Body of pancreas (tissue), 4 donors: ENCODE measurements around the gene ATXN7. TPM values are rescaled to one million over a fixed set of nuclear protein-coding genes. Genes with fewer than 3 reads are reported as not detected.

ENCODE experiments used
- ATAC-seq: fragments of 150-250 bp; one replicate; pipeline ENCODE4 v1.9.1; 2016
- DNase-seq, 4 donors: peaks; one replicate each; pipeline ENCODE4 v3.0.0-alpha.2; 2019
- H3K27ac ChIP-seq, 4 donors: fragments of 200-600 bp; sonication (generic); 1 replicate in 3 of 4; 2 replicates in 1 of 4; pipeline versions ENCODE4 v1.5.1 to v1.6.1; 2016 to 2019; ENCODE audit warnings: mild to moderate bottlenecking in 1 of 4, mixed read lengths in 1 of 4, moderate library complexity in 1 of 4
- H3K27me3 ChIP-seq, 2 donors: fragments of 200-600 bp; sonication (generic); one replicate each; pipeline ENCODE4 v1.6.0; 2016; ENCODE audit warnings: mild to moderate bottlenecking in 1 of 2
- H3K36me3 ChIP-seq, 2 donors: fragments of 200-600 bp; sonication (generic); replicated peaks in 1 of 2; 2 replicates each; pipeline ENCODE4 v1.5.1; 2016; ENCODE audit warnings: low read depth in 2 of 2; ENCODE audit not compliant: insufficient read depth in 1 of 2
- H3K4me1 ChIP-seq: fragments of 200-600 bp; sonication (generic); one replicate; pipeline ENCODE4 v1.6.0; 2016
- H3K4me3 ChIP-seq, 2 donors: fragments of 200-600 bp; sonication (generic); 1 replicate in 1 of 2; 2 replicates in 1 of 2; pipeline ENCODE4 v1.5.1; 2016 to 2019
- H3K9me3 ChIP-seq, 3 donors: fragments of 200-600 bp; sonication (generic); 1 replicate in 2 of 3; 2 replicates in 1 of 3; pipeline ENCODE4 v1.5.1; 2016
- POLR2A ChIP-seq, 3 donors: fragments of 450-650 bp; IDR thresholded peaks; one replicate each; pipeline ENCODE4 v1.6.1; 2016; ENCODE audit warnings: antibody characterized with exemption in 3 of 3, mild to moderate bottlenecking in 2 of 3
- WGBS, 2 donors: methylation state at CpG; one replicate each; pipeline ENCODE4 v1.1.5; 2017; 5-methylcytosine and 5-hydroxymethylcytosine counted together
- intact Hi-C: fragments of 100-400 bp; cut with DNase I; formaldehyde crosslinking; loops from one replicate; pipeline ENCODE4 v1.15.1; 2023
- total RNA-seq, 2 donors: library from RNA; depleted of rRNA; stranded (reverse); fragments of >200 nt; gene quantifications; one replicate each; pipeline ENCODE4 v1.1.0, GENCODE V29; 2016
- TF ChIP-seq, protein P1 (sequence below), 7 experiments: fragments of 450-650 bp in 4 of 7; fragments of 200-600 bp in 3 of 7; sonication (generic) in 3 of 7; IDR thresholded peaks; one replicate each; pipeline ENCODE4 v1.5.1; 2016 to 2019; ENCODE audit warnings: antibody characterized with exemption in 7 of 7

The ATXN7 gene
- total RNA-seq, 2 donors from 2014 or later, result 36.3 to 43.8 TPM

DNA sequence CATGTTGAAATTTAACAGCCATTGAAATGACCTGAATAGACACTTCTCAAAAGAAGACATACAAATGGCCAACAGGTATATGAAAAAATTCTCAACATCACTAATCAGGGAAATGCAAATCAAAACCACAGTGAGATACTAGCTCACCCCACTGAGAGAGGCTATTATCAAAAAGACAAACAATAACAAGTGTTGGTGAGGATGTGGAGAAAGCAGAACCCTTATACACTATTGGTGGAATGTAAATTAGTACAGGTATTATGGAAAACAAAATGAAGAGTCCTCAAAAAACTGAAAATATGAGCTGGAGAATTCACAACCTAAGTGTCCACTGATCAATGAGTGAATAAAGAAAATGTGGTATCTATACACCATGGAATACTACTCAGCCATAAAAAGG lies 21.5 kb upstream of the ATXN7 start:
- DNase-seq (no peak), ATAC-seq (no peak)
- no peak for TF ChIP-seq POLR2A (IDR thresholded peaks at IDR 0.05)
- TF ChIP-seq, protein P1, sequence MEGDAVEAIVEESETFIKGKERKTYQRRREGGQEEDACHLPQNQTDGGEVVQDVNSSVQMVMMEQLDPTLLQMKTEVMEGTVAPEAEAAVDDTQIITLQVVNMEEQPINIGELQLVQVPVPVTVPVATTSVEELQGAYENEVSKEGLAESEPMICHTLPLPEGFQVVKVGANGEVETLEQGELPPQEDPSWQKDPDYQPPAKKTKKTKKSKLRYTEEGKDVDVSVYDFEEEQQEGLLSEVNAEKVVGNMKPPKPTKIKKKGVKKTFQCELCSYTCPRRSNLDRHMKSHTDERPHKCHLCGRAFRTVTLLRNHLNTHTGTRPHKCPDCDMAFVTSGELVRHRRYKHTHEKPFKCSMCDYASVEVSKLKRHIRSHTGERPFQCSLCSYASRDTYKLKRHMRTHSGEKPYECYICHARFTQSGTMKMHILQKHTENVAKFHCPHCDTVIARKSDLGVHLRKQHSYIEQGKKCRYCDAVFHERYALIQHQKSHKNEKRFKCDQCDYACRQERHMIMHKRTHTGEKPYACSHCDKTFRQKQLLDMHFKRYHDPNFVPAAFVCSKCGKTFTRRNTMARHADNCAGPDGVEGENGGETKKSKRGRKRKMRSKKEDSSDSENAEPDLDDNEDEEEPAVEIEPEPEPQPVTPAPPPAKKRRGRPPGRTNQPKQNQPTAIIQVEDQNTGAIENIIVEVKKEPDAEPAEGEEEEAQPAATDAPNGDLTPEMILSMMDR (IDR thresholded peaks at IDR 0.05), result no peak
- no peaks in the 10 kb centered on the region for H3K9me3 ChIP-seq
- no peak overlapping the region for H3K4me3 ChIP-seq
- H3K27ac ChIP-seq, result no peak overlapping the region
- no peaks in the 10 kb centered on the region for H3K27me3 ChIP-seq
- intact Hi-C loops, result no loop called here
- H3K4me1 ChIP-seq, result no peaks in the 10 kb centered on the region
- no peaks in the 10 kb centered on the region for H3K36me3 ChIP-seq

DNA sequence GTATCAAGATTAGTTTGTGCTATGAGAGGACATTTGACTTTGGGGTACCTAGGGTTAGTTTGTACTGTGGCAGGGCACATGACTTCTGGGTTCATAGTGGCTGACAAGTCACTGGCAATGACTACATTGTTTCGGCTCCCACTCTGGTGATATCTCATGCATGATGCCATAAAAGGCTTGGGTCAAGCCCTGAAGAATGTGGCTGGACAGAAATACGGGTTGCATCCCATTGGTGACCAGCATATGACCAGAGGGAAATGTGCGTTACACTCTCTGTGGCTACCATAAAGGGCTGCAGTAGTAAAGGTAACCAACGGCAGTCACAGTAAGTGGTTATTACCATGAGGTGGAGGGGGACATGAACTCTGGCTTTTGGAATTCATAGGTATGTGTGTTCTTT lies 18.5 kb upstream of the ATXN7 start:
- no peaks in the 10 kb centered on the region for H3K27me3 ChIP-seq
- H3K9me3 ChIP-seq, result no peaks in the 10 kb centered on the region
- peaks cover 13% of the 10 kb centered on the region for H3K4me1 ChIP-seq
- no peak for DNase-seq
- H3K36me3 ChIP-seq, result no peaks in the 10 kb centered on the region
- intact Hi-C loops, result no loop called here
- no peak overlapping the region for H3K4me3 ChIP-seq
- no peak overlapping the region for H3K27ac ChIP-seq
- TF ChIP-seq POLR2A (IDR thresholded peaks at IDR 0.05), result no peak
- TF ChIP-seq, protein P1 (IDR thresholded peaks at IDR 0.05), result no peak
- ATAC-seq, result no peak
- 96 to 97% methylated on average over 4 of the region's 4 CpGs for WGBS, 2 donors

DNA sequence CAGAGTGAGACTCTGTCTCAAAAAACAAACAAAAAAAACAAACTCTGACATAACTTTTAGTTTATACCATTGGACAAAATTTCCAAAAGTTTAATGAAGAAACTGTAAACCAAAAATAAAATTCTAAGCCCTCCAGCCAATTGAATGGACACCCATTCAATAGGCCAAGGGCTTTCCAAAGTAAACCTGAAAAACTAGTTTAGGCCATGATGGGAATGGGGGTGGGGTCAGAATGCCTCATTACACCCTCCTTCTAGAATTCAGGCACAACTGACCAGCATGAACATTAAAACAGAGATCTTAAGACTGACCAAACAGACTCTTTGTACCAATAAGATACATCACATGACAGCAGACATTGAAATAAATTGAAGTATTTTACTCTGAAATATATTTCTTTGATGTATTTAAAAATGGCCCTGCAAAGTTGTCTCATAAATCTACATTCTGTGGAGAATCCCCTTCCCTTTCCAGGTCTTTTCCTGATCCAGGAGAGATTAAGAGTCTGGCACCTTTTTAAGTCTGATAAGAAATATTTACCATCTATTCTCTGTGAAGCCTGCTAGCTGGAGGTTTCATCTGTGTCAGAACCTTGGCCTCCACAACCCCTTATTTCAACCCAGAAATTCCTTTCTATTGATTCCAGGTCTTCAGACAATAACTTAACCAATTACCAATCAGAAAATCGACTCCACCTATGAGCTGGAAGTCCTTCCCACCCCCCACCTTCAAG lies 15.8 kb upstream of the ATXN7 start:
- peak; percentile 42 for ATAC-seq

DNA sequence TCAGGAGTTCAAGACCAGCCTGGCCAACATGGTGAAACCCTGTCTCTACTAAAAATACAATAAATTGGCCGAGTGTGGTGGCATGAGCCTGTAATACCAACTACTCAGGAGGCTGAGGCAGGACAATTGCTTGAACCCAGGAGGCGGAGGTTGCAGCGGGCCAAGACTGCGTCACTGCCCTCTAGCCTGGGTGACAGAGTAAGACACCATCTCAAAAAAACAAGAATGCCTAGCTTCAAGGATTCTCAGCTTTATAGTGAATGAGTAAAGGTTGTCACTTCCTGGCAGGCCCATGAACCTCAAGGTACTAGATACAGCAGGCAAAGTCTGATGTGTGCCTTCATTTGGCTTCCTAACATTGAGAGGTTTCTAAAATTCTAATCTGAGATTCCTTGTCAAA lies 14.5 kb upstream of the ATXN7 start:
- H3K4me3 ChIP-seq, result no peak overlapping the region
- no peaks in the 10 kb centered on the region for H3K27me3 ChIP-seq
- ATAC-seq (no peak), DNase-seq (no peak)
- TF ChIP-seq, protein P1 (IDR thresholded peaks at IDR 0.05), result no peak
- TF ChIP-seq POLR2A (IDR thresholded peaks at IDR 0.05), result no peak
- H3K4me1 ChIP-seq, result peaks cover 13% of the 10 kb centered on the region
- no peaks in the 10 kb centered on the region for H3K9me3 ChIP-seq
- intact Hi-C loops, result no loop called here
- 97% methylated on average over 4 of the region's 4 CpGs for WGBS, 2 donors
- H3K36me3 ChIP-seq, result no peaks in the 10 kb centered on the region
- H3K27ac ChIP-seq, result no peak overlapping the region

More for the DNA sequence above, 15.8 kb upstream of the ATXN7 start:
- Histone ChIP-seq H3K9me3 (no peaks in the 10 kb centered on the region), H3K36me3 (no peaks in the 10 kb centered on the region), H3K4me3 (no peak overlapping the region), H3K4me1 (peaks cover 13% of the 10 kb centered on the region), H3K27me3 (no peaks in the 10 kb centered on the region), H3K27ac (no peak overlapping the region)
- DNase-seq, result peak in 3 of 4 donors; percentile 17 to 33 (median 31)
- intact Hi-C loops, result no loop called here
- WGBS, 2 donors, result 11 to 27% methylated on average over 1 of the region's 1 CpG
- TF ChIP-seq, protein P1 (IDR thresholded peaks at IDR 0.05), result no peak
- TF ChIP-seq POLR2A (IDR thresholded peaks at IDR 0.05), result no peak

DNA sequence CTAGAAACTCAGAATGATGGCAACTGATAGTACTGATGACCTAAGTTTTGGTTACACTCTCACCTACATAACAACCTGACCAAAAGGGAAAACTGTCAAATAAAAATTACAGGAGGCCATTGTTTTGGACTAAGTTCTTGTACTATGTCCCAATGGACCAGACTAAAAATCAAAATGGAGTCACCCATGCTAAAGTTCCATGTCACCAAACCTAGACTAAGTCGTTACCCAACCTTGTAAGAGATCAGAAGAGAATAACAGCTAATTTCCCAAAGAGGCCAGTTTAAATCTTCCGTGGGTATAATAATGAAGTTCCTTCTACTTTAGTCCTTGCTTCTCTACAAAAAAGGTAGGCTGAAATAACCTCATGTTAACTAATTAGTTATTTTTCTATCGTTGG lies 12.4 kb upstream of the ATXN7 start:
- no peak for TF ChIP-seq POLR2A (IDR thresholded peaks at IDR 0.05)
- TF ChIP-seq, protein P1 (IDR thresholded peaks at IDR 0.05), result no peak
- ATAC-seq (no peak), DNase-seq (no peak)
- H3K27ac ChIP-seq, result no peak overlapping the region
- H3K4me3 ChIP-seq, result no peak overlapping the region
- 93 to 96% methylated on average over 3 of the region's 3 CpGs for WGBS, 2 donors
- no peaks in the 10 kb centered on the region for H3K9me3 ChIP-seq
- intact Hi-C loops, result no loop called here
- H3K27me3 ChIP-seq, result no peaks in the 10 kb centered on the region
- H3K4me1 ChIP-seq, result peaks cover 13% of the 10 kb centered on the region
- no peaks in the 10 kb centered on the region for H3K36me3 ChIP-seq
